Activated CD4-positive, alpha-beta T cell treated with anti-CD3 and anti-CD28 coated beads, Interleukin-2, amount 50 U/mL, for 48 hours (primary cell): ENCODE measurements around the gene SEZ6.

Source experiments
- DNase-seq, 2 experiments: peaks; one replicate each; pipeline ENCODE4 v3.0.0-alpha.2; 2020

SEZ6 gene

DNA sequence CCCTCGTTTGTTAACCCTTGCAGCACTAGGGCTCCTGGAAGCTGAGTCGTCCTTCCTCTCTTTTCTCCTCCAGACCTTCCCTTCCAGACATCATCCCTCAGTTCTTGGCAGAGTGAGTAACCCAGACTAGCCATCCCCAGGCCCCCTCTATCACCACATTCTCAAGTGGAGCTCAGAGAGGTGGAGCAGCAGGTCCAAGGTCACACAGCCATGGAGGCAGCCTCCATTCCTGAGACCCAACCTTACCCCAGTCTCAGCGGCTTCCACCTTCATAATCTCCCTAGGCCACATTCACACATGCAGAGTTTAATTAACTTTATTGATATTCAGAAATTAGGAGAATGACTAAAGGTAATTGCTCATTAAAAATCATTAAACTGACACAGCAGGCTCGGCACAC is 3.0 kb downstream of the SEZ6 start:
- no peak for DNase-seq

DNA sequence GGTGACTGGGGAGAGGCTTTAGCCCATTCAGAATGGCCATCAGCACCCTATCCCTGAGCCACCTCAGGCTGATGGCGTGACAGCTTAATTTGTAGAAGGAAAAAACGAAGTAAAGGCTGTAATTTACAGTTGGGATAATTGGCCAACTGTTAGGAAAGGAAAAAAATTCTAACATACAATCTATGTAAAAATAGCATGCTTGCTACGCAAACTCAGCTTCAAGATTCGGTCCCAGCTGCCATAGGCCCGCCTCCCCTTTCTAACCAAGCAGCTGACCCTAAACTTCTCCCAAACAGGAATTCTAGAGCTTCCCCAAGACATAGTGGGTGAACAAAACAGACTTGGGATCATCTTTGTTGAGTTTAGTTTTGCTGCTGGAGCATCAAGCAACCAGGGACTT is 4.9 kb downstream of the SEZ6 start:
- DNase-seq = no peak

DNA sequence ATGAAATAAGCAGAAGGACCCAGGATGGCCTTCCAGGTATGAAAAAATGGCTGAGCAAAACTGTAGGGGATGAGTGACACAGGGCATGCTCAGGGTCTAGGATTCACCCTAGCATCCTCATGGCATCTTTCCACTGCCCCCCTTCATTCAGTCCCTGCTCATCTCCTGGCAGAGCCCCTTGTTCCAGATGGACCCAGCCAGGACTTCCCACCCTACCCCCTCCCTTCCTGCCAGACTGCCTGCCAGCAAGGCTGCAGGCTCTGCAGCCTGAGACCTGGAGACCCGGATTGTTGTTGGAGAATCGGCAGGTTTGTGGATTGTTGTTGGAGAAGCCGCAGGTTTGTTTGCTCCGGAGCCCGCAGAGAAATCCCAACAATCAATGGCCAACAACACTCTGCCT is 6.6 kb downstream of the SEZ6 start:
- no peak for DNase-seq

DNA sequence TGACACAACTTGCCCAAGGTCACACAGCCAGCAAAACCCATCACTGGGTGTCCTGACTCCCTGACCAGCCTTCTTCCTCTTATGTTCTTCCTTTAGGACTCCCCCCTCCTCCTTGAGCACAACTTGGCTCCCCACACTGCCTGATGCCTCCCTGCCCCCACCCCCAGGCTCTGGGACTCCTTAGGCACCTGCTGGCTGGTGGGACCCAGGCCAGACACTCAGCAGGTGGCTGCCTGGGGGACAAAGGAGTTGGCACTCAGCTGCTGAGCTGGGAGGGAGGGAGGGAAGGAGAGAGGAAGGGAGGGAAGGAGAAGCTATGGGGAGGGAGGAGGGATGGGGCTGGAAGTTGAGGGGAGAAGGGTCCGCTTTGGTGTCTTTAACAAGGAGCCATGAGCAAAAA is 8.0 kb downstream of the SEZ6 start:
- DNase-seq = no peak

DNA sequence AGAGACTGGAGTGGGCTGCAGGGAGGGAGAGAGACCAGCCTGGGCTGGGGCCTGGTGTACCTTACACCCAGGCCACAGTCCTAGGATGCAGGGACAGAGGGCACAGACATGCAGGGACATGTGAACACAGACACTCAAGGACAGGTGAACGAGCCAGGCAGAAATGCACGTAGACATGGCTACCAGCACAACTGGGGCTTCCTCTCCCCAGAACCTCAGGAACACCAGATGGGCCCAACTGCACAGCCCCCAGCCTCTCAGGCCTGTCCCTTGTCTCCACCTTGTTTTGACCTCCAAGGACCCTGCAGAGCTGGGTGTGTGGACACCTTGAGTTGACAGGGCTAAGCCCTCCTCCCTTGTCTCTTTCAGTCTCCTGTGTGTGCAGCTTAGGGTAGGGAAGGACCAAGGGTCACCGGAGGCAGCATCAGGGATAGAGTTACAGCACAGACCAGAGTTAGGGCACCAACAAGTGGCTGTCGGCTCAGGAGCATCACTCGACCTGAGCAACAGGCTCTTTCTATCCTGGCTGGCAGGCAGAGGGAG is 9.2 kb downstream of the SEZ6 start:
- no peak for DNase-seq

DNA sequence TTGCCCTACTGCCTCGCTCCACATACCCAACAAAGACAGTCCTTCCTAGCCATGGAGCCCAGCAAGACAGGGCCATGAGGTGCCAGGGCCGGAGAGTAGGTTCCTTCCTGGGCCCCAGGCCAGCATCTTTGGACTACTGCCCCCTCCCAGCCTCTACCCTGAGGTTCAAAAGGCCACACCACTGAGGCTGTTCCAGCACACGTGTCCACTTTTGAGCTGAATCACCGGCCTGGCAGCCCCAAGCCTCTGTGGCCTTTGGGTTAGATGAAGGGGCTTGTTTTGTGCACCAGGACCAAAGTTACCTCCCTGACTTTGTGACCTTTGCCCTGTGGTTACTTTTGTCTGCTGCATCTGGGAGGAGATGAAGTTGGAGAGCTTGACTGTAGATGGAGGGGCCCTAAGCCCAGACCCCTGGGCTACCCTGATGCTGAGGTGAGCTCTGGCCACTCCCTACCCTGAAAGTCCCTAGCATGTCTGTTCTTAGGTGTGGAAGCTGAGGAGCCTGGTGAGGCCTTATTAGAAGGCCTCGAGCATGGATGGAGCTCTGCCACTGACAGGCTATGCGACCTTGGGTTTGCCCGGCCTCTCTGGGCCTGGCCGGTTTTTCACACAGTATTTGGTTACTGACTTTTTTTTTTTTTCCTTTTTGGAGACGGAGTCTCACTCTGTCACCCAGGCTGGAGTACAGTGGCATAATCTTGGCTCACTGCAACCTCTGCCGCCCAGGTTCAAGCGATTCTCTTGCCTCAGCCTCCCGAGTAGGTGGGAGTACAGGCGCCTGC is 12.0 kb downstream of the SEZ6 start:
- no peak for DNase-seq

DNA sequence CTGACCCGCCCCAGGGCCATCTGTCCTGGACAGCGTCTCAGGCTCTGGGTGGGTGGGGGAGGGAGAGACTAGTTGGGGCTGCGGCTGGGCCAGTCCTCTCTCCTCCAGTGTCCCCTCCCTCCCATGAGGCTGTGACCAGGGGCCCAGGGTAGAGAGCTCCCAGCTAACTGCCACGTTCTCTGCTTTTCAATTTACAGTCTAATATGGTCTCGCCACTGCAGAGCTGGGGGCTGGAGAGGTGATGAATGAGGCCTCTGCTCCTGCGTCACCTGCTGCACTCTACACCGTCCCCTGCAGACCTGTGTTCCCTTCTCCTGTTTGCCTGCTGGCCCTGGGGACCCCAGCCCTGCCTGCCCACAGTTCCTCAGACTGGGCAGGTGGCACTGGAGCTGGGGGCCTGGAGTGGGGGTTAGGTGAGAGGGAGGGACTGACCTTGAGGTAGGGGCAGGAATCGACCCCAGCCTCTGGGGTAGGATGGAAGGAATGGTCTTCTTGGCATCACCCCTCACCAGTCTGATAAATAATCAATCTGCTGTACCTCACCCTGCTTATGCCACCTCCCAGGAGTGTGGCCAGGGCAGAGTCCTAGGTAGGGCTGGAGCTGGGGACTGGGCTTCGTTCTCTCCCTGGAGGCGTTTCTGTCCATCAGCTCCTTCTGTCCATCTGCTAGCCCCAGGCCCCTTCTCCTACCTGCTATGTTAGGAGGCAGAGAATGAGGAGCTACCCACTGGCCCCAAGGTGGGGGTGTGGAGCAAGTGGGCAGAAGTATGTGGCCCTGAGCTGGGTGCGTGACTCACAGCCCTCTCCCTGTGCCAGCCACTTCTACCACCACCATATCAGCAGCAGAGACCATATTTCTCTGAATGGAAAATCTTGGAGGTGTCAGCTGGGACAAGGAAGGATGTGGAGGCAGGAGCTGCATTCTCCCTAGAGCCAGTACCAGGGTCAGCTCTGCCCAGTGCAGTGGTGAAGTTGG is 12.9 kb downstream of the SEZ6 start:
- DNase-seq = no peak

DNA sequence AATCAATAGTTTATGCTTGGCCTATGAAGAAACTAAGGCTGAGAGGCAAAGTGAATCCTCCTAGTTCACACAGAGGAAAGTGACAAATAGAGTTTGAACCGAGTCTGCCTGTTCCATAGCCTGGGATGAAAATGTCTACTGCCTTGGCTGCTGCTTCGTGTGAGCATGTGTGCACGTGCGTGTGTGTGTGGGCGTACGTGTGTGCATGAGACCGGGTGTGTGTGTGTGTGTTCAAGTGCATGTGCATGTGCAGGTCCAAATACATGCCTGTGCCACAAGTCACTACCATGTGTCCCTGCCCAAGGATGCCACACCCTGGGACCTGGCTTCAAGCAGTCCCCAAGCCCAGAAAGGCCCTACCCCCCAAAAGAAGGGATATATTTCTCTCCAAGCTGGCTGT is 13.6 kb downstream of the SEZ6 start:
- no peak for DNase-seq

DNA sequence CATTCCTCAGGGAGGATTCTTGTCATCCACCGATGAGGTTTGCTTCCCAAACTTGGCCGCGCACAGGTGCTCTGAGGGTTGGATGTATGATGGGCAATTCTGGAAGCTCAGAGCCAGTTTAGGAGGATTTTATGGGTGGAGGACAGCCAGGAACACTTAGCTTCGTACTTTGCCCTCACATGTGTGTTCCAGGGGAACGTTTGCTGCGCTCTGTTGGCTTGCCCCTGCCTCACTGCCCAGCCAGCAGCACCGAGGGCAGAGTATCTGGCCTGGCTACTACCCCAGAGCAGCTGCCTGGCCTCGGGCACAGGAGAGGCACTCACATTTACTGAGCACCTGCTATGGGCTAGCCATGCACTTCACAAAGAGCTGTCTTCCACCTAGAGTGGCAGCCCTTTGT is 14.1 kb downstream of the SEZ6 start:
- DNase-seq = no peak

DNA sequence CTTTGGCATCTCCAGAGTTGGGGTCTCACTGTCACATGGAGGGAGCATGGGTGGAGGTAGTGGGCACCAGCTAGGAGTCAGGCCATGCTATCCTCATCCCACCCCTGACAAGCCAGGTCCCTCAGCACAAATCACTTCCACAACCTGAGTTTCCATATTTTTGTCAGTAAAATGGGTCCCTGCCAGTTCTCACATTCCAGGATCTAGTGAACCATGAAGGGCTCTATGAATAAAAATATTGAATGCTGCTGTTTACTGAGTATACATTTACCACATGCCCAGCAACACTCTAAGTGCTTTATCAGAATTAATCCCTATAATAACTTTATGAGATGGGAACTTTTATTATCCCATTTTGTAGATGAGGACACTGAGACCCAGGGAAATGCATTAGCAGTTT is 16.8 kb downstream of the SEZ6 start:
- no peak for DNase-seq

DNA sequence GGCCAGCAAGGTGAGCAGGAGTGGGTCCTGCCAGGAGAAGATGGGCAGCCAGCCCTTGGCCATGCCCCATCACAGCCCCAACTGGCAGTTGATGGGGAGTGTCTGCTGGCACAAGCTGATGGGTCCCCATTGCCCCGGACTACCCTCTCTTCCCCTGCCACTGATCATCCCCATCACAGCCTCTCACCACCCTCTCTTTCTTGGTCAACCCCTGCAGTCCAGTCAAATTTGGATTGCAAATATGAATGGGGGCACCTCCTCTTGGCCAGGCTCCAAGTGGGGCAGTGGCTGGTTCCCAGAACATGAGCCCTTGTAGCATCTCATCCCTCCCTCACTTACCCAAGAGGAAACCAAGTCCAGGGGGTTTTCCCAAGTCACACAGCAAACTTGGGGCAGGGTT is 17.4 kb downstream of the SEZ6 start:
- no peak for DNase-seq

DNA sequence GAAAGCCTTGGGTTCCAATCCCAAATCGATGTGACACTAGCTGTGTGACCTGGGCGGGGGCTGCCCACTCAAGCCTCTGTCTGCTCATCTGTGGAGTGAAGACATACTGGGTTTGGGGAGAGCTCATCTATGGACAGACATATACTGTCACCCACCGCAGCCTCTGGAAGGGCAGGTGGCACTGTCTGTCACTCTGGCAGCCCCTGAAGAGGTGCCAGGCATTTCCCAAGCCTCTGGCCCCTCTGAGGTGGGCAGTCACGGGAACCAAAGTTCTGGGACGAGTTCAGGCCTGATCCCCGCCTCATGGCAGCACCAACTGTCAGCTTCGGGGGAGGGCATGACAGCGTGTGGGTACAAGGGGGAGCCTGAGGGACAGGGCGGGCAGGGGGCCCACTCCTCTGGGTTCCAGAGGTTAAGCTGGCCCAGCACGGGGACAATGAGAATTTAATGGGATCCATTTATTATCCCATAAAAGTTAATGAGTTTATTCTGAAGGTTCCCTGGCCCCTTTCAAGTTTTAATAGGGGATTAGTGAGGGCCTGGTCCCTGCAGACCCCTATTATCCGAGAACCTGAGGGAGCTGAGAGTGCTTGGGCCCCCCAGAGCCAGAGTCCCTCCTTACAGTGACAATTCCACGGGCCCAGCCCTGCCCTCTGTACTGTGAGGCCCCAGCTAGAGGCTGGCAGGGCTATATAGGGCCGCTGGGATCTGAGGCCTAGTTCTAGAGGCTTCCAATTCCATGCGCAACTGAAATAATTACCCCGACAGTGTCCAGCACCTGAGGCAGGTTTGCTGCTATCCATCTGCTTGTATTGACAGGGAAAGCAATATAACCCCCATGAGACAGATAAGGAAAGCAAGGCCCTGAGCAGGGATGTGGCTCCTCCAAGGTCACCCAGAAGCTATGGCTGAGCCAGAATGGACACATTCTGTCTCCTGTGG is 18.8 kb downstream of the SEZ6 start:
- no peak for DNase-seq

DNA sequence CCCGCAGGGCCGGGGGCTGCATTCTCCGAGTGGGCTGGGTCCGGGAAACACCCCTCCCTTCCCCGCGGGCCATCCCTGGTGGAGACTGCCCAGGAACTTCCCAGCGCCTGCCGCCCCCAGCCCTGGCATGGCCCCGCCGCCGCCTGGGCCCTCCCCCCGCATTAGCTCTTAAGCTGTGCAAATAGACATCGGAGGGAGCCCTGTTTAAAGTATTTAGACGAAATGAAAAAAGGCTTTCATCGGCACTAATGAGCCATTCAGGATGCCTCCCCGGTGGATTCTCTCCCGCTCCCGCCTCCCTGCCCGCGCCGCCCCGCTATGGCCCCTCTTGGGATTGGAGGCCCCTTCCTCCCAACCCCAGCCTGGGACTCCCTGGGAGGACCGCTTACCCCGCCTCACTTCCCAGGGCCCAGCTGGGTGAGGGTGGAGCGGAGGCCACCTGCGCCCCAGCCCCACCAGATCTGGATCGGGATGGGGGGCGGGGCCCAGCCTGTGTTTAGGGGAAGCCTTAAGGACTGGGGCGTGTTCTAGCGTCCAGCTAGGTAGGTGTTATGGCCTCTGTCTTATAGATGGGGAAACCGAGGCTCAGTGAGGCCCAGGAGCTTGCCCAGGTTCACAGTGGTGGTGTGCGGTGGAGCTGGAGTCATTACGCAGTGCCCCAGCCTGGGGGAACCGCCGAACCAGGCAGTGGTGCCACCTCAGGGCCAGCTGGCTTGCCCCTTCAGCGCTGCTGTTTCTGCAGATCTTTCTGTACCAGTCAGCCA is 19.7 kb downstream of the SEZ6 start:
- DNase-seq = no peak

DNA sequence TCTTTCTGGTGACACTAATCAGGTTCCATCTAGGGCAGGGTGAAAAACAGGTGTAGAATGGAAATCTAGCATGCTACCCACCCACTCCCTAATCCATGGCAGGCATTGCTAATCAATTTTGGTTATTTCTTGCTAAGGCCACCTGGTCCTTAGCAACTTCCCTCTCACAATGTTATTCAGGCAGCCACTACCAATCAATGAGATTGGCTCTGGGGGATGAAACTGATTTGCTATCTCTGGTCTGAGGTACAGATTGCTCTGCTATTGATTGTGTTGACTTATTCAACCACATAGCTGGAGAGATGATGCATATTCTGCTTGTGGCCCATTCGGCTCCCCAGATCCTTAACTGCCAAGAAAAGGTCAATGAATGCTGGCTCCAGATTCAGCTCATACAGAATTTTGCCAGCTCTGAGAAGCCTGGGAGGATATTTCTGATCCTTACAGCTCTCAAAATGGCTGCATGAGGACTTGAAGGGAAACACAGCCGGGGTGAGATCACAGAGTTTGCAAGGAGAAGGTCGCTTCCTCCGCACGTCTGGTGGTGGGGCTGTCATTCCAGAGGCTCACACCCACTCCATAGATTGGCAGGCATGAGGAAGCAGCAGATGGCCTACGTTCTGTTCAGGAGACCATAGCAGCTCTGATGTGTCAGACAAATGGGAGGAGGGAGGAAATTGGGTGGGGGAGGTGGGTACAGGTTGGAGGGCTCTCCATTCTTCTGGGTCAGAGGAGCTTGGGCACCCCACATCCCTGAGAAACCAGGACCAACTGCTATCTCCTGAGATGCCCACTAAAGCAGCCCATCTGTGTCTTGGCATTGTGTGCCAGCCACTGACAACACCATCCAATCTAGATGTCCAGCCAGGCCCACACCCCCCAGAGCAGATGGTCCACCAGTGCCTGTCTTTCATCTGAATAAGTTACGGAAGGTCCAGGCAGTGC is 22.3 kb downstream of the SEZ6 start:
- DNase-seq = no peak

DNA sequence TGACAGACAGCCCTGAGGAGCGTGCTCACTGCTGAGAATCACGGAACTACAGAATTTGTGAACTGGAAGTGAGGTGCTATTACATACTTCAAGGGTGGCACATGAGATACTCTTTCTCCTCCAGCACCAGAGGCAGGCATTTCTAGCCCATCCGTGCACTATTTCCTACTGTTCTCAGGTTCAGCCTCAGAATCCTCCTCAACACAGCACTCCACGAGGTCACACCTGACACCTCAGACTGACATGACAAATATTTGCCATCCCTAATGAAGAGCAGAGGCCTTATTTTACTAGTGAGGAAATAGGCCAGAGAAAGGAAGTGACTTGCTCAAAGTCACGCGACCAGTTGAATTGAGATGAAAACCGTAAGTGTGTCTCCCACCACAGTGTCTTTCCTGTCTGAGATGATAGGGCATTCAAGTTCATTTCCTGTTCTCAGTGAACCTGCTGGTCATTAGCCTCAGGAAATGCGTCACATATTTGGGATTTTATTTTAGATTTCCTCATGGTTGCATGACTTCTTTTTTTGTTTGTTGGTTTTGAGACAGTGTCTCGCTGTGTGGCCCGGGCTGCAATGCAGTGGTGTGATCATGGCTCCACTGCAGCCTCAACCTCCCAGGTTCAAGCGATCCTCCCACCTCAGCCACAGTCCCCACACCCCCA is 23.6 kb downstream of the SEZ6 start:
- DNase-seq = peak; percentile 22 to 27

DNA sequence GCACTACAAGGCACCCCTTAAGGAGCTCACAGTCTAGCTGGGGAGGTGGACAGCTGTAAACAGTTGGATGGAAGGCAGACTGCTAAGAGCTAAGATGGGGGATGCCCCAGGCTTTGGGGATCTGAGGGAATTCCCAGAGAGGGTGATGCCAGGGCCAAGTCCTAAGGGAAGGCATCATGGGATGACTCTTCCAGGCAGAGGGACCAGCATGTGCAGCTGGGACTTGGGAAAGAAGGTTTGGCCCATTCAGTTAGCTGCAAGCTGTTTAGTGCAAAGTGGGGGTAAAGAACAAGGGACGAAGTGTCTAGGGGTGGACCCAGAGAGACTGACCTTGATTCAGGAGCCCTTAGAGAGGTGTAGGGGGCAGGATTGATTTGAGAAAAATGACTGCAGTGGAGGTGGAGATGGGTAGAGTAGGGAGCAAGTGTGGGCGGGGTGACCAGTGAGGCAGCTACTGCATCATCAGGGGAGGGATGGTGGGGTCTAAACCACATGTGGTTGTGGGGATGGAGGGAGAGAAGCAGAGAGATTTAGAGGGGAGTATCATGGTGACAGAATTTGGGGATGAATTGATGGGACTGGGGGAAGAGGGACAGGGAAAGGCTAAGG is 27.4 kb downstream of the SEZ6 start:
- DNase-seq = no peak

DNA sequence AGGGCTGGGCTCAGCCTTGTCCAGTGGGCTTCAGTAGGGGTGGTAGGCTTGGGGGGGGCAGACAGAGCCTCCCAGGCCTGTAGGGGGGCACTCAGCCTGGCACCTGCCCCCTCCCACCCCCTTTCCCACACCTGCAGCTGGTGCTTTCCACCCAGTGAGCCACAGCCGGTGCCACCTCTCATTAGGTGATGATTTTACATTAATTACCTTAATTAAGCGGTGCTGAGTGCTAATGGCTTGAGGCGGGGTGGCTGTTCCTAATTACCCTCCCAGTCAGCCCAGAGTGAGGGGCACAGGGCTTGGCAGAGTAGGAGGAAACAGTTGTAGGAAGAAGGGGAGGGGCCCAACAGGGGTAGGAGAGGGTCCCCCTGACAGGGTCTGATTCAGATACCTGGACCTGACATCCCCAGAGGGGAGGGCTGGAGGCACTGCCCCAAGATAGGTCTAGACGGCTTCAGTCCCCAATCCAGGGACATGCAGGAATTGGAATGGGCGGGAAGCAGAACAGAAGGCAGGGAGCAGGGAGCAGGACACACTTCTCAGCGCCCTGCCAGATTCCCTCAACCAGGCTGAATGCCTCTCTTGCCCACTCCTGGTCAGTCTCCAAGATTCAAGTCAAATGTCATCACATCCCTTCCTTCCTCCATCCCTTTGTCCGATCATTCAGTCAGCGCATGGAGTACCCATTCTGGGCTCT is 28.0 kb downstream of the SEZ6 start:
- DNase-seq = no peak

DNA sequence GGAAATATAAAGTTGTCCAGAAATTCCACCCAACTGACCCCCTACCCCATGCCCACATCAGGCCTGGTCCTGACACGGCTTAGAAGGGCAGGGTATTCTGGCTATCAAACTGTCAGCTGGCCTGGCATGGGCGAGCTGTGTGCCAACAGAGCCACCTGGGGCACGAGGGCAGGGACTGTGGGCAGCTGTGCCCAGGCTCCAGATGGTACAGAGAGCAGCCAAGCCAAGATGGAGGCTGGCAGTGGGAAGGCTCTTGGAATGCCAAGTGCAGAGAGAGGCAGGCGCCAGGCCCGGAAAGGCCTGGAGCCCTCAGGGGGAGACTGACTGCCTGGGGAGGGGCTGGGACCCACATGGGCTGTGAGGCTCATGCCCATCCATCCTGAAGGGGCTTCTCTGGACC is 30.2 kb downstream of the SEZ6 start:
- DNase-seq = no peak

DNA sequence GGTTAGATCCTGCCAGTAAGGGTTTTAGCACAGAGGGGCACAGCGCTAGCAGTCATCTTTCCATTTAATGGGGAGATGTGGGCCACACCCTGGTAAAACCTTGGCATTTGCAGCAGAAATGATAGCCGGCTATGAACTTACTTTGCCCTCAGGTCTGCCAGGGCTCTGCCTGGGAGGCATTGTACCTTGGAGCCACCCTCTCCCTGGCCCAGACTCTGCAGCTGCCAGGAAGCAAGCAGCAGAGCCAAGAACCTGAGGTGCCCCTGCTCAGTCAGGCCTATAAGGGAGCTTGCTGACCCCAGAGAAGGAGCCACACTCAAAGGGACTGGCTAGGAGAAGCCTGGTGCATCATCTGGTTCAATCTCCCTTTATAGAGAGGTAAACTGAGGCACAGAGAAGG is 30.8 kb downstream of the SEZ6 start:
- no peak for DNase-seq
